SU-DHL-6 (cell line): ENCODE measurements around the gene CINP.

Experiments used
- H2AFZ ChIP-seq: fragments of 200-600 bp; sonication (generic); 2 replicates; pipeline ENCODE4 v1.6.1; 2014; ENCODE audit warnings: low read depth, mild to moderate bottlenecking, moderate library complexity, mixed read lengths, antibody characterized with exemption, low read length; ENCODE audit not compliant: severe bottlenecking
- H3F3A ChIP-seq: fragments of 200-600 bp; shearing (Covaris generic); 2 replicates; pipeline ENCODE4 v1.6.0; 2016; ENCODE audit warnings: antibody characterized with exemption, mild to moderate bottlenecking; ENCODE audit not compliant: insufficient read depth
- H3K27ac ChIP-seq: fragments of 200-600 bp; sonication (generic); 2 replicates; pipeline ENCODE4 v1.5.1; 2016; ENCODE audit warnings: low read depth, mild to moderate bottlenecking, low read length, moderate library complexity, mixed read lengths
- H3K27me3 ChIP-seq: fragments of 200-600 bp; sonication (generic), shearing (Covaris generic); 2 replicates; pipeline ENCODE4 v1.6.0; 2014; ENCODE audit warnings: mild to moderate bottlenecking, low read length
- H3K36me3 ChIP-seq: fragments of 200-600 bp; sonication (generic); 2 replicates; pipeline ENCODE4 v1.6.1; 2014; ENCODE audit warnings: mild to moderate bottlenecking, low read length, mixed read lengths
- H3K4me2 ChIP-seq: fragments of 300-600, 200-600 bp; shearing (Covaris generic), sonication (generic); 2 replicates; pipeline ENCODE4 v1.6.0; 2014; ENCODE audit warnings: low read length, low read depth, mild to moderate bottlenecking; ENCODE audit not compliant: poor library complexity, severe bottlenecking
- H3K4me3 ChIP-seq: fragments of 200-600 bp; sonication (generic); 2 replicates; pipeline ENCODE4 v1.5.1; 2014; ENCODE audit warnings: antibody characterized with exemption, low read length, mild to moderate bottlenecking, mixed read lengths; ENCODE audit not compliant: insufficient read depth, poor library complexity, severe bottlenecking
- H3K79me2 ChIP-seq: fragments of 200-600 bp; sonication (generic); 2 replicates; pipeline ENCODE4 v1.6.1; 2014; ENCODE audit warnings: mild to moderate bottlenecking, low read length, moderate library complexity; ENCODE audit not compliant: insufficient read depth
- H3K9ac ChIP-seq: fragments of 200-600 bp; sonication (generic); 2 replicates; pipeline ENCODE4 v1.7.0; 2014; ENCODE audit warnings: mild to moderate bottlenecking, low read length
- H3K9me2 ChIP-seq: fragments of 200-600 bp; sonication (generic); replicated peaks from 2 replicates; pipeline ENCODE4 v1.6.1; 2014; ENCODE audit warnings: low read length; ENCODE audit not compliant: insufficient read depth
- H3K9me3 ChIP-seq: fragments of 200-600 bp; sonication (generic); 2 replicates; pipeline ENCODE4 v1.6.1; 2014; ENCODE audit warnings: low read length, mixed read lengths; ENCODE audit not compliant: insufficient read depth
- H4K20me1 ChIP-seq: fragments of 200-600 bp; sonication (generic); 2 replicates; pipeline ENCODE4 v1.6.1; 2014; ENCODE audit warnings: low read depth, mild to moderate bottlenecking, antibody characterized with exemption, low read length, moderate library complexity, mixed read lengths
- CTCF ChIP-seq: fragments of 200-600 bp; sonication (generic); IDR thresholded peaks from one replicate; pipeline ENCODE4 v1.5.1; 2017; ENCODE audit warnings: antibody characterized with exemption, mild to moderate bottlenecking, low read length, moderate library complexity; ENCODE audit not compliant: insufficient read depth, poor library complexity, severe bottlenecking
- EZH2phosphoT487 ChIP-seq: fragments of 200-600 bp; sonication (generic), shearing (Covaris generic); conservative IDR thresholded peaks from 2 replicates; pipeline ENCODE4 v1.6.1; 2018; ENCODE audit warnings: mild to moderate bottlenecking, antibody characterized with exemption, low read length, moderate library complexity, mixed read lengths

Gene CINP

DNA sequence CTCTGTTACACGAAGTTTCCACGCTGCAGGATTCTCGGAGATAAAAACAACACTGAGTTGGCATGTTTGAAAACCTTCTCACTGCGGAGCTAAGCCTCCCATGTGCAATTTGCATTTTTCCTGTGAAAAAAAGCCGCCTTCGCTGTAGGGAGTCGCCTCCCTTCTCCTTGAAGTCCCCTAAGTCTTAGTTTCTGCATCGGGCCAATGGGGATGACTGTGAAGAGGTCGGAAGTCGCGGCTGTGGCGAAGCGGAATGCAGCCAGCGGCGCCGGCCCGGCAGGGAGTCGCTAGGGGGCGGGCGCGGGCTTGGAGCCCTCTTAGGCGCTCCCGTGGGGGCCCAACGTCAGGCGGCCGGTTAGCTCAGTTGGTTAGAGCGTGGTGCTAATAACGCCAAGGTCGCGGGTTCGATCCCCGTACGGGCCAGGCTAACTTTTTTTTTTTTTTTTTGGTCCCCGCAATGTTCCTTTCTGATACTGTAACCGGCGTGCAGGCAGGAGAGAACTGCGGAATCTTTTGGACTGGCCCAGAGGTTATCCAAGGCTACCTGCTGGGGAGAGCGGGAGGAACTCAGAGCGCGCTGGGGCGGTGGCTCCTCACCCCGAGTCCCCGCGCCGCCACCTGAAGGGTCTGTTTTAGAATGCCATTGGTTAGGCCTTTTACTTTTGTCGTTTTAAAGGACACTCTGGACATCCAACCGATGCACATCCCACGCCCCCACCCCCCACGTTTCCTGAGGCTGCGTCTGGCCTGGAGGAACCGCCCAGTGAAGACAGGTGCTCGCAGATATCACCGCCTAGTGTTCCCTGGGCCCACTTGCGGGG is 45.7 kb downstream of the CINP start:
- Histone ChIP-seq H3F3A (peaks cover 8% of the 10 kb centered on the region), H3K9me3 (no peaks in the 10 kb centered on the region), H3K36me3 (no peaks in the 10 kb centered on the region), H3K4me2 (peak overlapping the region; percentile 99), H3K79me2 (no peaks in the 10 kb centered on the region), H3K9me2 (no peaks in the 10 kb centered on the region), H3K27me3 (no peaks in the 10 kb centered on the region), H4K20me1 (no peaks in the 10 kb centered on the region), H3K27ac (peak overlapping the region; percentile 71), H3K9ac (peak overlapping the region; percentile 66), H2AFZ (peak overlapping the region; percentile 99), H3K4me3 (peak overlapping the region; percentile 67)
- TF ChIP-seq CTCF: peak; percentile 32
- TF ChIP-seq EZH2phosphoT487: no peak

DNA sequence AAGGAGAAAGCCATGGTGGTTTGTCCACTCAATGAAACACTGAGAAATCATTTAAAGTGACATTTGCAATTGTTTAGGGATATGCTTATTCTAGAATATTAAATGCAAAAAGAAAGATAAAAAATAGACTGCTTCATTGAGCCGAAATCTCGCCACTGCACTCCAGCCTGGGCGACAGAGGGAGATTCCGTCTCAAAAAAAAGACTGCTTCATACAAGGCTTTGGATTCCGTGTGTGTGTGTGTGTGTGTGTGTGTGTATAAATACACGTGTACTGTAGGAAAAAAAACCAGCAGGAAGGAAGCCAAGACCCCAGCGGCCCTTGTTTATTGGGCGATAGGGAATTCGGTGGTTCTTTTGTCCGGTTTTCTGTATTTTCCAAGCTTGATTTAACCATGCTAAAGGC is 46.4 kb downstream of the CINP start:
- H3K27me3 ChIP-seq: no peaks in the 10 kb centered on the region
- H3K27ac ChIP-seq: no peak overlapping the region
- H3K4me2 ChIP-seq: peak overlapping the region; percentile 99

GRCh38 chr14:102315121-102315520 is 47.6 kb downstream of the CINP start:
- Histone ChIP-seq H2AFZ (no peak overlapping the region), H3K9ac (no peak overlapping the region), H3K4me2 (no peak overlapping the region), H3K9me3 (no peaks in the 10 kb centered on the region), H4K20me1 (no peaks in the 10 kb centered on the region), H3K9me2 (no peaks in the 10 kb centered on the region), H3F3A (peaks cover 8% of the 10 kb centered on the region), H3K79me2 (no peaks in the 10 kb centered on the region), H3K27ac (no peak overlapping the region), H3K36me3 (no peaks in the 10 kb centered on the region), H3K27me3 (no peaks in the 10 kb centered on the region), H3K4me3 (no peak overlapping the region)
- TF ChIP-seq EZH2phosphoT487 (no peak), CTCF (no peak)

More for the DNA sequence above, 46.4 kb downstream of the CINP start:
- TF ChIP-seq EZH2phosphoT487: no peak
- TF ChIP-seq CTCF: no peak
- Histone ChIP-seq H3K9me2 (no peaks in the 10 kb centered on the region), H3K36me3 (no peaks in the 10 kb centered on the region), H3K9me3 (no peaks in the 10 kb centered on the region), H3K9ac (peak overlapping the region; percentile 66), H2AFZ (peak overlapping the region; percentile 99), H3K79me2 (no peaks in the 10 kb centered on the region), H4K20me1 (no peaks in the 10 kb centered on the region), H3F3A (peaks cover 8% of the 10 kb centered on the region), H3K4me3 (peak overlapping the region; percentile 67)
